ENCODE results near the gene HAUS7.

- no peak for TF ChIP-seq ZNF121 (CRISPR knock-in tag; IDR thresholded peaks at IDR 0.05)
- TF ChIP-seq FOXJ3 (CRISPR knock-in tag; IDR thresholded peaks at IDR 0.05; ENCODE audit: borderline replicate concordance): no peak
- TF ChIP-seq CTCF (IDR thresholded peaks at IDR 0.05): no peak
Observed at GRCh38 chrX:153447581-153447960, 22.8 kb downstream of the HAUS7 start.

Data from WTC11 (cell line).